Measurements from ENCODE around the gene OMD. TPM values are rescaled to one million over a fixed set of nuclear protein-coding genes. Genes with fewer than 3 reads are reported as not detected.

The OMD gene
- total and polyA plus RNA-seq, 2 donors (not counting 1 experiment from before 2014, with no cell fraction given) = not detected

DNA sequence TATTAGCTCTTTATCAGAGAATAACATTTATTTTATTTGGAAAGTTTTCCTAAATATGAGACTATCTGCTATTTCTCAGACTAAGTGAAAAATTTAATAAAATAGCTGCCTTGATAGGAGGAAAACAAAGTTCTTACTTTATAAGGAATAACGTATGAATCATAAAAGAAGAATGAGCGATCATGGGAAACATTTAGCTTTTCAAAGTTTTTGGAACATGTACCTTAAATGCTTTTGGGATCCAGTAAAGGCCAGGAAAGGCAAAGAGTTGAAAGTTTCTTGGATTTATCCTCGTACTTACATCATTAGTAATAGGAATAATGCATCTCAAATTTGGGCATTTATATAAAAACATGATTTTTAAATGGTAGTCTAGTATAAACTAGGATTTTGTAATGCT lies 39.3 kb downstream of the OMD start:
- no peak for DNase-seq
- intact Hi-C loops (cut with micrococcal nuclease) = no loop called here
- TF ChIP-seq, protein P1, sequence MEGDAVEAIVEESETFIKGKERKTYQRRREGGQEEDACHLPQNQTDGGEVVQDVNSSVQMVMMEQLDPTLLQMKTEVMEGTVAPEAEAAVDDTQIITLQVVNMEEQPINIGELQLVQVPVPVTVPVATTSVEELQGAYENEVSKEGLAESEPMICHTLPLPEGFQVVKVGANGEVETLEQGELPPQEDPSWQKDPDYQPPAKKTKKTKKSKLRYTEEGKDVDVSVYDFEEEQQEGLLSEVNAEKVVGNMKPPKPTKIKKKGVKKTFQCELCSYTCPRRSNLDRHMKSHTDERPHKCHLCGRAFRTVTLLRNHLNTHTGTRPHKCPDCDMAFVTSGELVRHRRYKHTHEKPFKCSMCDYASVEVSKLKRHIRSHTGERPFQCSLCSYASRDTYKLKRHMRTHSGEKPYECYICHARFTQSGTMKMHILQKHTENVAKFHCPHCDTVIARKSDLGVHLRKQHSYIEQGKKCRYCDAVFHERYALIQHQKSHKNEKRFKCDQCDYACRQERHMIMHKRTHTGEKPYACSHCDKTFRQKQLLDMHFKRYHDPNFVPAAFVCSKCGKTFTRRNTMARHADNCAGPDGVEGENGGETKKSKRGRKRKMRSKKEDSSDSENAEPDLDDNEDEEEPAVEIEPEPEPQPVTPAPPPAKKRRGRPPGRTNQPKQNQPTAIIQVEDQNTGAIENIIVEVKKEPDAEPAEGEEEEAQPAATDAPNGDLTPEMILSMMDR (IDR thresholded peaks at IDR 0.05) = no peak
- TF ChIP-seq EZH2 (IDR thresholded peaks at IDR 0.05; ENCODE audit: borderline replicate concordance, insufficient read depth, low read depth, low read length, poor library complexity, severe bottlenecking) = no peak
- POLR2A ChIA-PET = no interaction called here
- Mint-ChIP-seq H3K27ac (no peak overlapping the region), H3K4me3 (no peak overlapping the region), H3K9me3 (ENCODE audit: insufficient read depth) (no peaks in the 10 kb centered on the region), H3K27me3 (no peaks in the 10 kb centered on the region), H3K4me1 (no peaks in the 10 kb centered on the region)
- no peak overlapping the region for H3K9ac ChIP-seq (ENCODE audit: low read length)
- no peaks in the 10 kb centered on the region for H4K20me1 ChIP-seq (ENCODE audit: control insufficient read depth, insufficient read depth, low read length, poor library complexity, severe bottlenecking)
- no peak for ATAC-seq (ENCODE audit: low read depth)
- H3K27ac ChIP-seq (ENCODE audit: low read length in 2 of 2) = no peak overlapping the region
- CTCF ChIA-PET = no interaction called here
- H3K4me2 ChIP-seq (replicated peaks; ENCODE audit: low read depth, low read length, poor library complexity, severe bottlenecking) = no peak overlapping the region
- no peaks in the 10 kb centered on the region for H3K36me3 ChIP-seq (replicated peaks in 1 of 2; ENCODE audit: control extremely low read depth in 1 of 2, control insufficient read depth in 1 of 2, extremely low read depth in 1 of 2, insufficient read depth in 2 of 2, low read length in 1 of 2)
- H3K4me1 ChIP-seq (ENCODE audit: control insufficient read depth in 2 of 2, insufficient read depth in 2 of 2, low read length in 2 of 2) = no peaks in the 10 kb centered on the region
- no peaks in the 10 kb centered on the region for H3K9me3 ChIP-seq (ENCODE audit: control extremely low read depth in 1 of 3, control insufficient read depth in 2 of 3, insufficient read depth in 1 of 3, low read length in 2 of 3)
- H3K4me3 ChIP-seq (ENCODE audit: control extremely low read depth in 1 of 5, extremely low read depth in 1 of 5, insufficient read depth in 1 of 5, low read depth in 2 of 5, low read length in 4 of 5) = no peak overlapping the region
- no CpG with 5 or more reads among the region's 3 CpGs for WGBS (ENCODE audit: insufficient coverage)
- no peaks in the 10 kb centered on the region for H3K79me2 ChIP-seq (ENCODE audit: control insufficient read depth, insufficient read depth, low read length)
- no peak overlapping the region for H2AFZ ChIP-seq (ENCODE audit: insufficient read depth, low read depth, low read length, poor library complexity, severe bottlenecking)
- no peaks in the 10 kb centered on the region for H3K27me3 ChIP-seq (replicated peaks in 1 of 4; ENCODE audit: control extremely low read depth in 1 of 4, control insufficient read depth in 3 of 4, insufficient read depth in 4 of 4, low read length in 3 of 4)

DNA sequence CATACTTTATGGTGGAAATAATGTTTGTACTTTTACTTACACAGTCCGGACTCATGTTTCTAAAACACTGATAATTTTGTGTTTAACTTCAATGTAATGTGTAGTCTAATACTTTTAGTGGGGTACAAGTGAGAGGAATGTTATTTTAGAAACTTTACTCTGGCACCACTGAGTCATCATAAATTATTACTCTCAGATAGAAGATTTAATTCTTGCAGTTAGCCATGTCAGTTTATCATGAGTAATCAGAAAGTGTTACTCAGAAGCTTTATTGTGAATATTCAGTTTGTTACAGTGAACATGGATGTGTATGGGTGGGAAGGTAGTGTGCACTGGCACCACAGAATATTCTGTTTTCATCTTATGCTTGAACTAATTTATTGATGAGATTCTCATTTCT lies 39.9 kb downstream of the OMD start:
- WGBS (ENCODE audit: insufficient coverage) = no CpG with 5 or more reads among the region's 1 CpG
- no peaks in the 10 kb centered on the region for H3K27me3 Mint-ChIP-seq
- H3K4me3 Mint-ChIP-seq = no peak overlapping the region
- DNase-seq = no peak
- H3K27ac Mint-ChIP-seq = no peak overlapping the region
- TF ChIP-seq, protein P1 (IDR thresholded peaks at IDR 0.05) = no peak
- no peak for TF ChIP-seq EZH2 (IDR thresholded peaks at IDR 0.05; ENCODE audit: borderline replicate concordance, insufficient read depth, low read depth, low read length, poor library complexity, severe bottlenecking)
- CTCF ChIA-PET = no interaction called here
- Histone ChIP-seq H2AFZ (ENCODE audit: insufficient read depth, low read depth, low read length, poor library complexity, severe bottlenecking) (no peak overlapping the region), H3K27me3 (replicated peaks in 1 of 4; ENCODE audit: control extremely low read depth in 1 of 4, control insufficient read depth in 3 of 4, insufficient read depth in 4 of 4, low read length in 3 of 4) (no peaks in the 10 kb centered on the region), H4K20me1 (ENCODE audit: control insufficient read depth, insufficient read depth, low read length, poor library complexity, severe bottlenecking) (no peaks in the 10 kb centered on the region), H3K27ac (ENCODE audit: low read length in 2 of 2) (no peak overlapping the region), H3K9ac (ENCODE audit: low read length) (no peak overlapping the region), H3K4me1 (ENCODE audit: control insufficient read depth in 2 of 2, insufficient read depth in 2 of 2, low read length in 2 of 2) (no peaks in the 10 kb centered on the region), H3K4me2 (replicated peaks; ENCODE audit: low read depth, low read length, poor library complexity, severe bottlenecking) (no peak overlapping the region), H3K4me3 (ENCODE audit: control extremely low read depth in 1 of 5, extremely low read depth in 1 of 5, insufficient read depth in 1 of 5, low read depth in 2 of 5, low read length in 4 of 5) (no peak overlapping the region), H3K36me3 (replicated peaks in 1 of 2; ENCODE audit: control extremely low read depth in 1 of 2, control insufficient read depth in 1 of 2, extremely low read depth in 1 of 2, insufficient read depth in 2 of 2, low read length in 1 of 2) (no peaks in the 10 kb centered on the region), H3K9me3 (ENCODE audit: control extremely low read depth in 1 of 3, control insufficient read depth in 2 of 3, insufficient read depth in 1 of 3, low read length in 2 of 3) (no peaks in the 10 kb centered on the region), H3K79me2 (ENCODE audit: control insufficient read depth, insufficient read depth, low read length) (no peaks in the 10 kb centered on the region)
- intact Hi-C loops (cut with micrococcal nuclease) = no loop called here
- ATAC-seq (ENCODE audit: low read depth) = no peak
- H3K4me1 Mint-ChIP-seq = no peaks in the 10 kb centered on the region
- no peaks in the 10 kb centered on the region for H3K9me3 Mint-ChIP-seq (ENCODE audit: insufficient read depth)
- POLR2A ChIA-PET = no interaction called here
